GM12874 (cell line): Measurements from ENCODE around the gene TMEM89.

ENCODE experiments used
- TF ChIP-seq, protein P1 (sequence below): IDR thresholded peaks from 2 replicates; pipeline ENCODE4 v1.5.1; 2011; ENCODE audit warnings: low read depth, mild to moderate bottlenecking, control low read depth, low read length, moderate library complexity; ENCODE audit not compliant: insufficient read depth

Gene TMEM89

DNA sequence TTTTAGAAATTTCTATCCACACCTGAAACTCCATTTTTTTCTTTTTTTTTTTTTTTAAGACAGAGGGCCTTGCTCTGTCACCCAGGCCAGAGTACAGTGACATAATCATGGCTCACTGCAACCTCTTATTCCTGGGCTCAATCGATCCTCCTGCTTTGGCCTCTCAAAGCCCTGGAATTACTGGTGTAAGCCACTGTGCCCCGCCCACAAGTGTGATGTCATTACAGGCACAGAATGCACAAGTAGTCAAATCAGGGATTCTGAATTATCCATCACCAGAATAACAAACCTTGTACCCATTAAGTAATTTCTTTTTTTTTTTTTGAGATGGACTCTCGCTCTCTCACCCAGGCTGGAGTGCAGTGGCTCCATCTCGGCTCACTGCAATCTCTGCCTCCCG, 14.1 kb downstream of the TMEM89 start:
- TF ChIP-seq, protein P1, sequence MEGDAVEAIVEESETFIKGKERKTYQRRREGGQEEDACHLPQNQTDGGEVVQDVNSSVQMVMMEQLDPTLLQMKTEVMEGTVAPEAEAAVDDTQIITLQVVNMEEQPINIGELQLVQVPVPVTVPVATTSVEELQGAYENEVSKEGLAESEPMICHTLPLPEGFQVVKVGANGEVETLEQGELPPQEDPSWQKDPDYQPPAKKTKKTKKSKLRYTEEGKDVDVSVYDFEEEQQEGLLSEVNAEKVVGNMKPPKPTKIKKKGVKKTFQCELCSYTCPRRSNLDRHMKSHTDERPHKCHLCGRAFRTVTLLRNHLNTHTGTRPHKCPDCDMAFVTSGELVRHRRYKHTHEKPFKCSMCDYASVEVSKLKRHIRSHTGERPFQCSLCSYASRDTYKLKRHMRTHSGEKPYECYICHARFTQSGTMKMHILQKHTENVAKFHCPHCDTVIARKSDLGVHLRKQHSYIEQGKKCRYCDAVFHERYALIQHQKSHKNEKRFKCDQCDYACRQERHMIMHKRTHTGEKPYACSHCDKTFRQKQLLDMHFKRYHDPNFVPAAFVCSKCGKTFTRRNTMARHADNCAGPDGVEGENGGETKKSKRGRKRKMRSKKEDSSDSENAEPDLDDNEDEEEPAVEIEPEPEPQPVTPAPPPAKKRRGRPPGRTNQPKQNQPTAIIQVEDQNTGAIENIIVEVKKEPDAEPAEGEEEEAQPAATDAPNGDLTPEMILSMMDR: no peak

DNA sequence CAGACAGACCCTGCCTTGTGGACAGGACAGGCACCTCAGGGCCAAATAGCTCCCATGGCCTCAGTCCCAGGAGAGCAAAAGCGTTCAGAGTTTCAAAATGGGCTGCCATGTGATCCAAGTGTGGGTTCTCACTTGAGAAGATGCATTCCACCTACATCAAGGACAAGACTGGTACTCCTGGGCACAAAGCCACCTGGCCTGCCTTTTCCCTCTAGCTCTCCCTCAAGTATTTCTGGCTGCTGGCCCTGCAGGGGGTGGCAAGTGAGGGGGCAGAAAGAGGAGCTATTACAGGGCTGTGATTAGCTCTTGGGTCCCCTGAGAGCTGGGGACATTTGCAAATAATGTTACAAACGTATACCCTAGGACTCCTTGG, 20.0 kb downstream of the TMEM89 start:
- TF ChIP-seq, protein P1: no peak

- TF ChIP-seq, protein P1: no peak
Measured at GRCh38 chr3:48600711-48601621, 20.6 kb downstream of the TMEM89 start.

DNA sequence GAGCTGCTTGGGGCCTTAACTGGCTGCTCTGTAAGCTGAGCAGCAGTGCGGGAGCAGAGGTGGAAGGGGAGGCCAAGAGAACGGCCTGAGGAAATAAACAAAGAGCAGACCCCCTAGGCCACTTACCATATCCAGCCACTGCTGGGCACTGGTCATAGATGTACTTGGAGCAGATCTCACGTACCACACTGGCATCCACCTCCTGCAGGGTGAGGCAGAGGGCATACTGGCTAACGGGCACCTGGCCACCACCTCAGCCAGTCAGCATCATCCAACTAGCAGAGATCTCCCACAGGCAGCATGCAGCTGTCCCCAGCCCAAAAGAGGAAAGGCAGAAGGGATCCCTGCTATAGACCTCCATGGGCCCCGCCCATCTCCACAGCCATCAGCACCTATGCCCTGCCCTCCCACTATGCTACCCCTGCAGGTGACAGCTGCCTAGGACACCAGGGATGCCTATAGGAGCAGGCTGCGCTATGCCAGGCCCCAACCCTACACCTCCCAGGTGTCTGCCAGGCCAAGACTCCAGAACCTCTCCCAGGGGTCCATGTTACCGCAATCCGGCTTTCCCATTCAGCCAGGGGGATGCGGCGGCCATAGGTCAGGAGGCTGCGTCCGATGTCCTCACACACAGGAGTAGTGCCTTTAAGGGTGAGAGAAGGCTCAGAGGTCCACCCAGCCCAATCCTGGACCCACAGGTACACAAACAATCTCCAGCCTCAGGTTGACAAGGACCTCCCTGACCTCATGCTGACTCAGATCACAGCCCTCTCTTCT, 21.9 kb downstream of the TMEM89 start:
- TF ChIP-seq, protein P1: no peak

- TF ChIP-seq, protein P1: no peak
Measured at GRCh38 chr3:48599077-48599501, 22.5 kb downstream of the TMEM89 start.

- TF ChIP-seq, protein P1: no peak
Measured at GRCh38 chr3:48598323-48599076, 23.1 kb downstream of the TMEM89 start.

GRCh38 chr3:48597408-48597800, 24.2 kb downstream of the TMEM89 start:
- TF ChIP-seq, protein P1: no peak
